Measurements from ENCODE around the gene PTOV1. TPM values are rescaled to one million over a fixed set of nuclear protein-coding genes. Genes with fewer than 3 reads are reported as not detected.

Gene PTOV1
- total RNA-seq, 2 experiments from 2014 or later = 66.0 to 68.0 TPM

GRCh38 chr19:49849433-49850220 is 1.3 kb upstream of the PTOV1 start:
- CTCF ChIA-PET = interaction anchor here (0.5 to 1.5 kb wide), 3 partner anchors 18 to 820 kb away, joined by 3 read pairs; partner anchors contain the start of gene PNKP
- no peak overlapping the region for H3K27ac Mint-ChIP-seq
- peaks cover 12% of the 10 kb centered on the region for H3K9me3 Mint-ChIP-seq
- no peaks in the 10 kb centered on the region for H3K27me3 Mint-ChIP-seq (ENCODE audit: low read depth)
- H3K36me3 Mint-ChIP-seq (ENCODE audit: low read depth) = no peaks in the 10 kb centered on the region
- H3K4me1 Mint-ChIP-seq (ENCODE audit: low read depth) = peaks cover 38% of the 10 kb centered on the region
- intact Hi-C loops (cut with micrococcal nuclease) = loop anchor here (1.0 to 5.0 kb wide), 6 partner anchors 20 to 257 kb away; partner anchors contain the start of genes AKT1S1, FUZ, PRR12 and TBC1D17
- no peak for DNase-seq
- H3K4me3 Mint-ChIP-seq = peak overlapping the region; percentile 87

- H3K9me3 Mint-ChIP-seq = peaks cover 12% of the 10 kb centered on the region
- no peaks in the 10 kb centered on the region for H3K27me3 Mint-ChIP-seq (ENCODE audit: low read depth)
- H3K4me1 Mint-ChIP-seq (ENCODE audit: low read depth) = peaks cover 38% of the 10 kb centered on the region
- no peaks in the 10 kb centered on the region for H3K36me3 Mint-ChIP-seq (ENCODE audit: low read depth)
- intact Hi-C loops (cut with micrococcal nuclease) = loop anchor here (1.0 to 5.0 kb wide), 6 partner anchors 19 to 258 kb away; partner anchors contain the start of genes AKT1S1, FUZ, PRR12 and TBC1D17
- no peak for DNase-seq
- peak overlapping the region; percentile 87 for H3K4me3 Mint-ChIP-seq
- H3K27ac Mint-ChIP-seq = peak overlapping the region; percentile 95
- CTCF ChIA-PET = interaction anchor here (0.6 to 1.5 kb wide), 4 partner anchors 17 to 820 kb away, joined by 3 to 6 read pairs (median 3); partner anchors contain the start of gene PNKP
These were observed 805 bp upstream of the PTOV1 start for GRCh38 chr19:49850221-49850486.

GRCh38 chr19:49851456-49852259 is 699 bp downstream of the PTOV1 start:
- CTCF ChIA-PET = no interaction called here

DNA sequence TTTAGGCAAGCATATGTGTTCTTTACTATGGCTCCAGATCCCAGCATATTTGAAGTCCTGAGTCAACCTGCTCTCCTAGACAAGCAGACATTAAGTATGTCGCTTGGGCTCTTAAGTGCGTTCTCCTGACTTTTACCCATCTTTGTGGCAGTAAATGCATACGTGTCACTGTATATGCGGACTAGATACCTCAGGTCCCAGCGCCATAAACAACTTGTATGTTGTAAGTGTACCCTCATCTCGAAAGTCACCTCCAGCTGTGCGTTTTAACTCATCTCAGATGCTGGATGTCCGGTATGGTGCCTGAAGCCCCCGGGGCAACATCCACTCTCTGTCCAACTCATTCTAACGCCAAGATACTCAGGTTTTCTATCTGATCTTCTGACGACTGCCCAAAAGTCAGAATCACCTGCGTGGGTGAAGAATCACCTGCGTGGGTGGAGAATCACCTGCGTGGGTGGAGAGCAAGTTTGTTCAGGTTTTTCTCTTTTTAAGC is 1.7 kb downstream of the PTOV1 start:
- peaks cover 42% of the 10 kb centered on the region for H3K4me1 Mint-ChIP-seq (ENCODE audit: low read depth)
- H3K27ac Mint-ChIP-seq = no peak overlapping the region
- H3K36me3 Mint-ChIP-seq (ENCODE audit: low read depth) = no peaks in the 10 kb centered on the region
- H3K27me3 Mint-ChIP-seq (ENCODE audit: low read depth) = no peaks in the 10 kb centered on the region
- peak overlapping the region; percentile 71 for H3K4me3 Mint-ChIP-seq
- DNase-seq = no peak
- intact Hi-C loops (cut with micrococcal nuclease) = loop anchor here (5.0 kb wide), 1 partner anchor 260 kb away; the partner anchor contains the start of gene PRR12
- CTCF ChIA-PET = no interaction called here
- H3K9me3 Mint-ChIP-seq = peaks cover 12% of the 10 kb centered on the region

More at GRCh38 chr19:49851456-49852259, 699 bp downstream of the PTOV1 start:
- Mint-ChIP-seq H3K9me3 (peaks cover 12% of the 10 kb centered on the region), H3K27me3 (ENCODE audit: low read depth) (no peaks in the 10 kb centered on the region), H3K4me3 (peak overlapping the region; percentile 71), H3K4me1 (ENCODE audit: low read depth) (peaks cover 42% of the 10 kb centered on the region), H3K36me3 (ENCODE audit: low read depth) (no peaks in the 10 kb centered on the region), H3K27ac (peak overlapping the region; percentile 32)
- intact Hi-C loops (cut with micrococcal nuclease) = loop anchor here (2.0 to 5.0 kb wide), 2 partner anchors 39 to 259 kb away; partner anchors contain the start of genes FUZ and PRR12
- peak; percentile 35 for DNase-seq

GRCh38 chr19:49853852-49854377 is 3.0 kb downstream of the PTOV1 start:
- Mint-ChIP-seq H3K4me1 (ENCODE audit: low read depth) (peaks cover 31% of the 10 kb centered on the region), H3K4me3 (no peak overlapping the region), H3K27me3 (ENCODE audit: low read depth) (no peaks in the 10 kb centered on the region), H3K27ac (no peak overlapping the region), H3K36me3 (ENCODE audit: low read depth) (peaks cover 4% of the 10 kb centered on the region), H3K9me3 (peaks cover 10% of the 10 kb centered on the region)
- no peak for DNase-seq
- CTCF ChIA-PET = no interaction called here
- intact Hi-C loops (cut with micrococcal nuclease) = loop anchor here (5.0 kb wide), 1 partner anchor 262 kb away; the partner anchor contains the start of gene PRR12

- Mint-ChIP-seq H3K27me3 (ENCODE audit: low read depth) (no peaks in the 10 kb centered on the region), H3K4me1 (ENCODE audit: low read depth) (peaks cover 27% of the 10 kb centered on the region), H3K4me3 (no peak overlapping the region), H3K9me3 (peaks cover 5% of the 10 kb centered on the region), H3K36me3 (ENCODE audit: low read depth) (peaks cover 5% of the 10 kb centered on the region), H3K27ac (no peak overlapping the region)
- CTCF ChIA-PET = interaction anchor here (0.5 kb wide), 1 partner anchor 349 kb away, joined by 4 read pairs; no protein-coding TSS in a partner anchor
- intact Hi-C loops (cut with micrococcal nuclease) = loop anchor here (5.0 kb wide), 1 partner anchor 262 kb away; the partner anchor contains the start of gene PRR12
- DNase-seq = no peak
These were observed 3.7 kb downstream of the PTOV1 start for GRCh38 chr19:49854378-49855263.

GRCh38 chr19:49855277-49855675 is 4.3 kb downstream of the PTOV1 start:
- Mint-ChIP-seq H3K27me3 (ENCODE audit: low read depth) (no peaks in the 10 kb centered on the region), H3K27ac (no peak overlapping the region), H3K36me3 (ENCODE audit: low read depth) (peaks cover 5% of the 10 kb centered on the region), H3K9me3 (no peaks in the 10 kb centered on the region), H3K4me3 (no peak overlapping the region), H3K4me1 (ENCODE audit: low read depth) (peaks cover 21% of the 10 kb centered on the region)
- CTCF ChIA-PET = interaction anchor here (0.5 kb wide), 1 partner anchor 350 kb away, joined by 4 read pairs; no protein-coding TSS in a partner anchor
- intact Hi-C loops (cut with micrococcal nuclease) = no loop called here
- DNase-seq = no peak

DNA sequence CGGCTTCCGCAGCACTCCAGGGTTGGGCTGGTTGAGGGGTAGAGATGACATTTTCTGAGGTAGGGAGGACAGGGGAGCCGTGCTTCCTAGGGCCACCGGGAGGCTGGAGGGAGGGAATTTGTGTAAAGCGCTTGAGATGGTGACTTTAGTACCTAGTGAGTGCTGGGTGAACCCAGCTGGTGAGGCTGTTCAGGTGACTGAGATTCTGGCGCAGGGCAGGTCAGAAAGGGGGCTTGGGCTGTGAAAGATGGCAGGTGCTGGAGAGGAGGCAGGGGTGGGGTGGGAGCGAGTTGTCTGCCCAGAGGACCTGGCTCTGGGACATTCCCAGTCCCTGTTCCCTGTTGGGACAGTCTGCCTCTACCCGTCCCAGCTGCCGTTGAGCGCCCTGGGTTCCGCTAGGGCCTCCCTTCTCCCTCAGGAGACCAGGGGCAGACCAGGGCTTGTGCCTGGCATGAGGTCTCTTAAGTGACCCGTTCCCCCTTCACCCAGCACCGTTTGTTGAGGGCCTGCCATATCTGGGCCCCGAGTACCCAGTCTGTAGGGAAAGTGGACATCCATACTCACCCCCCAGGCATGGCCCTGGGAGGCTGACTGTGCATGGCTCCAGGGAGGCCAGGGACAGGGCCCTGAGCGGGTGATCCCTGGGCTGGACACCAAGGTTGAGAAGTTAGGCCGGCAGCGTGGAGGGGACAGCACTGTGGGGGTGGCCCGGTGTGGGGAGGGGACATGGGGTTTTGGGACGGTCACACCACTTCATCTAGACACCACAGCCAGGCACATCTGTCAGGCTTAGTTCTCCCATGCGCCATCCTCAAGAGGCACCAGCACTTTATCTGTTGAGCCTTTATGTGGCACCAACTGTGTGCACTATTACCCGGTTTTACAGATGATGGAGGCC is 5.0 kb downstream of the PTOV1 start:
- Mint-ChIP-seq H3K27me3 (ENCODE audit: low read depth) (no peaks in the 10 kb centered on the region), H3K36me3 (ENCODE audit: low read depth) (peaks cover 5% of the 10 kb centered on the region), H3K4me3 (no peak overlapping the region), H3K4me1 (ENCODE audit: low read depth) (peaks cover 19% of the 10 kb centered on the region), H3K9me3 (no peaks in the 10 kb centered on the region), H3K27ac (no peak overlapping the region)
- CTCF ChIA-PET = no interaction called here
- intact Hi-C loops (cut with micrococcal nuclease) = no loop called here
- DNase-seq = no peak

GRCh38 chr19:49856574-49857021 is 5.6 kb downstream of the PTOV1 start:
- Mint-ChIP-seq H3K36me3 (ENCODE audit: low read depth) (peaks cover 7% of the 10 kb centered on the region), H3K4me1 (ENCODE audit: low read depth) (peaks cover 19% of the 10 kb centered on the region), H3K4me3 (no peak overlapping the region), H3K27ac (no peak overlapping the region), H3K27me3 (ENCODE audit: low read depth) (no peaks in the 10 kb centered on the region), H3K9me3 (no peaks in the 10 kb centered on the region)
- CTCF ChIA-PET = no interaction called here
- intact Hi-C loops (cut with micrococcal nuclease) = no loop called here
- DNase-seq = no peak

GRCh38 chr19:49857061-49857837 is 6.3 kb downstream of the PTOV1 start:
- H3K9me3 Mint-ChIP-seq = no peaks in the 10 kb centered on the region
- H3K4me3 Mint-ChIP-seq = no peak overlapping the region
- intact Hi-C loops (cut with micrococcal nuclease) = no loop called here
- peaks cover 14% of the 10 kb centered on the region for H3K4me1 Mint-ChIP-seq (ENCODE audit: low read depth)
- H3K27me3 Mint-ChIP-seq (ENCODE audit: low read depth) = no peaks in the 10 kb centered on the region
- no peak overlapping the region for H3K27ac Mint-ChIP-seq
- no peak for DNase-seq
- CTCF ChIA-PET = no interaction called here
- H3K36me3 Mint-ChIP-seq (ENCODE audit: low read depth) = peaks cover 8% of the 10 kb centered on the region
